ENCODE results near the gene SPI1.

DNA sequence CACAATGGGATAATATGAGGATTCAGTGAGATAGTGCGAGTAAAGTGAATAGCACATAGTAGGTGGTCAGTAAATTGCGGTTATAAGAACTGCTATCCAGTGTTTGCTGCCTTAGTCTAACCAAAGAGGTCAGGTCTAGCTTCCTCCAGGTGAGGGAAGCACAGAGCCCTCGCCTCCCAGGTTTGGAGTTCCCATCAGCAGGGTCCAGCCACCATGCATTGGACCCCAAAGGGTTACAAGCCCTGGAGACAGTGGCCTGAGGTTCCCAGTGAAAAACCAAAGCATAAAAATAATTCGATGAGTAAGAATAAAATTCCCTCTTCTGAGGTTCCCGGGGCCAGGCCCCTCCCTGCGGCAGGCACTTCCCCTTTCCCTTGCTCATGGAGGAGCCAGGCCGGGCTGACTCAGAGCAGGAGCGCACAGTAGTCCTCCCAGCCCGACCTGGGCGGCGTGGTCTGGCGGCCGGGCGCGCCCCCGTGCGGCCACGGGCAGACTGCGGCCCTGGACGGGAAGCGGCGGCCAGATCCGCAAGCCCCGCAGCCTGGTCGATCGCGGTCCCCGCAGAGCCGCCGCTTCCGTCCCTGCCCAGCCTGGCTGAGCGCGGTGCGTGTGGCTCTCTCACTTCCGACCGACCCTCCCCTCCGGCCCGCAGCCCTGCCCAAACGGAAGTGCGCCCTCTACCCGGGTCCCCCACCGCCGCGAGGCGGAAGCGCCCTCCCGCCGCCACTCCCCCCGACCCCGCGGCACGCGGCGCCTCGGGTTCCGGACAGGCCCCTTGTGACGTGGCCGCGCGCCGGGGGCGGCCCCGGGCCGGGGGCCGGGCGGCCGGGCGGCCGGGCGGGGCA is 29.6 kb upstream of the SPI1 start, which contains the start of gene SLC39A13:
- TF ChIP-seq, protein P1, sequence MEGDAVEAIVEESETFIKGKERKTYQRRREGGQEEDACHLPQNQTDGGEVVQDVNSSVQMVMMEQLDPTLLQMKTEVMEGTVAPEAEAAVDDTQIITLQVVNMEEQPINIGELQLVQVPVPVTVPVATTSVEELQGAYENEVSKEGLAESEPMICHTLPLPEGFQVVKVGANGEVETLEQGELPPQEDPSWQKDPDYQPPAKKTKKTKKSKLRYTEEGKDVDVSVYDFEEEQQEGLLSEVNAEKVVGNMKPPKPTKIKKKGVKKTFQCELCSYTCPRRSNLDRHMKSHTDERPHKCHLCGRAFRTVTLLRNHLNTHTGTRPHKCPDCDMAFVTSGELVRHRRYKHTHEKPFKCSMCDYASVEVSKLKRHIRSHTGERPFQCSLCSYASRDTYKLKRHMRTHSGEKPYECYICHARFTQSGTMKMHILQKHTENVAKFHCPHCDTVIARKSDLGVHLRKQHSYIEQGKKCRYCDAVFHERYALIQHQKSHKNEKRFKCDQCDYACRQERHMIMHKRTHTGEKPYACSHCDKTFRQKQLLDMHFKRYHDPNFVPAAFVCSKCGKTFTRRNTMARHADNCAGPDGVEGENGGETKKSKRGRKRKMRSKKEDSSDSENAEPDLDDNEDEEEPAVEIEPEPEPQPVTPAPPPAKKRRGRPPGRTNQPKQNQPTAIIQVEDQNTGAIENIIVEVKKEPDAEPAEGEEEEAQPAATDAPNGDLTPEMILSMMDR (IDR thresholded peaks at IDR 0.05): peak; percentile 61 to 96 (median 80)
- peak; percentile 90 to 97 (median 93) for TF ChIP-seq POLR2A (IDR thresholded peaks at IDR 0.05)

Data from body of pancreas (tissue), 4 donors.